Heart left ventricle (tissue), 13 donors: ENCODE data around the gene NLRP12.

Experiments
- CTCF ChIP-seq, 12 donors: fragments of 200-600 bp; sonication (generic) in 4 of 12; IDR thresholded peaks; one replicate each; pipeline versions ENCODE4 v1.5.0 to v1.8.0; 2018 to 2022; ENCODE audit warnings: antibody characterized with exemption in 12 of 12, mild to moderate bottlenecking in 5 of 12
- POLR2A ChIP-seq, 2 donors: fragments of 450-650 bp; IDR thresholded peaks; one replicate each; pipeline ENCODE4 v1.6.1; 2017; ENCODE audit warnings: antibody characterized with exemption in 2 of 2, mild to moderate bottlenecking in 2 of 2, moderate library complexity in 2 of 2
- donor health status: ischemic (EF 13 %, LVEDD 7.1; RV severe dilation, severe dysfunction).
- donor health status: DM: no; HTN: yes; CAD: no.
- donor health status: DM: no; HTN: no; CAD: no.
- donor health status: ischemic (EF 25% LVEDD 6.9; RV normal size, moderate dysfunction).
- donor health status: ischemic (EF 25% LVEDD 5.7; RV mildly dilated, moderate dysfunction).
- donor health status: ischemic (EF 35%, LVEDD 5.7; RV mildly dilated, moderate dysfunction).
- donor health status: nonischemic (EF 11% LVEDD 7.7; RV severe dilation, severe dysfunction).
- donor health status: DM: yes; HTN: yes; CAD: no.
- donor health status: PGD.
- donor health status: ischemic (EF 29% LVEDD 5.4; RV normal size, mild dysfunction).
- donor health status: nonischemic (EF 23%, LVEDD 6.1; RV moderate dilation, normal function).

- TF ChIP-seq CTCF (IDR thresholded peaks at IDR 0.05) = no peak
- TF ChIP-seq POLR2A (IDR thresholded peaks at IDR 0.05) = no peak
Measured at GRCh38 chr19:53868091-53868891, 44.2 kb upstream of the NLRP12 start.
